HEK293 (cell line): ENCODE data around the gene GSG1L.

Source experiments
- CTCF ChIA-PET: fragments of 350-600 bp; formaldehyde crosslinking; extraction: SDS; loops from one replicate; lab custom pipeline; 2021; ENCODE audit warnings: antibody characterized with exemption; lab: Yijun Ruan, JAX
- POLR2A ChIA-PET: fragments of 300-600 bp; formaldehyde crosslinking; extraction: SDS; loops from one replicate; lab custom pipeline; 2020; ENCODE audit warnings: antibody characterized with exemption, inconsistent platforms; lab: Yijun Ruan, JAX
- H3K27ac ChIP-seq: fragments of 200-500 bp; sonication (Bioruptor generic); 2 replicates; pipeline ENCODE4 v1.5.1; 2014; ENCODE audit warnings: low read depth, low read length, control low read depth, inconsistent platforms; ENCODE audit errors: extremely low read depth
- H3K36me3 ChIP-seq, 2 experiments: fragments of 200-500 bp in 1 of 2; sonication (Bioruptor generic) in 1 of 2; 1 replicate in 1 of 2; 2 replicates in 1 of 2; pipeline ENCODE4 v1.5.1; 2014 to 2017; ENCODE audit warnings: inconsistent platforms in 2 of 2, low read length in 2 of 2; ENCODE audit not compliant: control insufficient read depth in 2 of 2, insufficient read depth in 1 of 2
- H3K4me1 ChIP-seq: fragments of 200-500 bp; sonication (Bioruptor generic); 2 replicates; pipeline ENCODE4 v1.5.1; 2014; ENCODE audit warnings: mild to moderate bottlenecking, low read length, inconsistent platforms; ENCODE audit not compliant: control insufficient read depth, insufficient read depth
- H3K4me3 ChIP-seq: 2 replicates; pipeline ENCODE4 v1.5.1; 2011; ENCODE audit warnings: low read depth, mild to moderate bottlenecking, control low read depth, low read length, moderate library complexity
- H3K9me3 ChIP-seq: fragments of 200-500 bp; sonication (Bioruptor generic); 2 replicates; pipeline ENCODE4 v1.5.1; 2014; ENCODE audit warnings: low read depth, low read length, inconsistent platforms; ENCODE audit not compliant: control insufficient read depth, insufficient read depth
- HOXA7 ChIP-seq: sonication (generic); formaldehyde crosslinking; IDR thresholded peaks from 2 replicates; pipeline ENCODE4 v1.8.1; 2022; ENCODE audit warnings: missing genetic modification reagents, borderline replicate concordance
- HOXC10 ChIP-seq: sonication (generic); formaldehyde crosslinking; IDR thresholded peaks from 2 replicates; pipeline ENCODE4 v1.8.1; 2023; ENCODE audit warnings: mild to moderate bottlenecking, missing genetic modification reagents
- KLF1 ChIP-seq: fragments of 450-650 bp; formaldehyde crosslinking; IDR thresholded peaks from 2 replicates; pipeline ENCODE4 v1.5.1; 2016; ENCODE audit warnings: missing biosample characterization, missing genetic modification characterization
- KLF16 ChIP-seq: fragments of 450-650 bp; formaldehyde crosslinking; IDR thresholded peaks from 2 replicates; pipeline ENCODE4 v1.5.1; 2017; ENCODE audit warnings: missing biosample characterization, missing genetic modification characterization
- OVOL3 ChIP-seq: fragments of 450-650 bp; formaldehyde crosslinking; IDR thresholded peaks from 2 replicates; pipeline ENCODE4 v1.5.1; 2016; ENCODE audit warnings: missing biosample characterization, missing genetic modification characterization
- PATZ1 ChIP-seq: fragments of 450-650 bp; formaldehyde crosslinking; IDR thresholded peaks from 2 replicates; pipeline ENCODE4 v1.5.1; 2016; ENCODE audit warnings: missing biosample characterization, missing genetic modification characterization
- SCRT2 ChIP-seq: fragments of 450-650 bp; formaldehyde crosslinking; IDR thresholded peaks from 2 replicates; pipeline ENCODE4 v1.5.1; 2016; ENCODE audit warnings: missing biosample characterization, missing genetic modification characterization
- YY1 ChIP-seq: fragments of 450-650 bp; formaldehyde crosslinking; IDR thresholded peaks from 2 replicates; pipeline ENCODE4 v1.5.1; 2018; ENCODE audit warnings: missing biosample characterization, missing genetic modification characterization
- ZBTB48 ChIP-seq: fragments of 450-650 bp; formaldehyde crosslinking; IDR thresholded peaks from 2 replicates; pipeline ENCODE4 v1.5.1; 2016; ENCODE audit warnings: missing biosample characterization, missing genetic modification characterization
- ZEB2 ChIP-seq: fragments of 450-650 bp; formaldehyde crosslinking; IDR thresholded peaks from 2 replicates; pipeline ENCODE4 v1.5.1; 2016; ENCODE audit warnings: missing biosample characterization, missing genetic modification characterization
- ZNF114 ChIP-seq: fragments of 450-650 bp; formaldehyde crosslinking; IDR thresholded peaks from 2 replicates; pipeline ENCODE4 v1.5.0; 2017; ENCODE audit warnings: missing biosample characterization, missing genetic modification characterization
- ZNF121 ChIP-seq: fragments of 450-650 bp; formaldehyde crosslinking; IDR thresholded peaks from 2 replicates; pipeline ENCODE4 v1.5.1; 2016; ENCODE audit warnings: missing biosample characterization, missing genetic modification characterization
- ZNF202 ChIP-seq: fragments of 450-650 bp; formaldehyde crosslinking; IDR thresholded peaks from 2 replicates; pipeline ENCODE4 v1.5.1; 2016; ENCODE audit warnings: missing biosample characterization, missing genetic modification characterization, borderline replicate concordance
- ZNF211 ChIP-seq: fragments of 450-650 bp; formaldehyde crosslinking; IDR thresholded peaks from 2 replicates; pipeline ENCODE4 v1.5.1; 2016; ENCODE audit warnings: low read depth, missing biosample characterization, missing genetic modification characterization
- ZNF223 ChIP-seq: fragments of 450-650 bp; formaldehyde crosslinking; IDR thresholded peaks from 2 replicates; pipeline ENCODE4 v1.5.1; 2016; ENCODE audit warnings: missing biosample characterization, missing genetic modification characterization
- ZNF23 ChIP-seq: fragments of 450-650 bp; formaldehyde crosslinking; IDR thresholded peaks from 2 replicates; pipeline ENCODE4 v1.5.1; 2016; ENCODE audit warnings: missing biosample characterization, missing genetic modification characterization, borderline replicate concordance
- ZNF624 ChIP-seq: fragments of 450-650 bp; formaldehyde crosslinking; IDR thresholded peaks from 2 replicates; pipeline ENCODE4 v1.5.1; 2017; ENCODE audit warnings: missing biosample characterization, missing genetic modification characterization
- ZNF670 ChIP-seq: fragments of 450-650 bp; formaldehyde crosslinking; IDR thresholded peaks from 2 replicates; pipeline ENCODE4 v1.5.1; 2016; ENCODE audit warnings: missing biosample characterization, missing genetic modification characterization, low read depth
- ZNF792 ChIP-seq: fragments of 450-650 bp; formaldehyde crosslinking; IDR thresholded peaks from 2 replicates; pipeline ENCODE4 v1.5.1; 2016; ENCODE audit warnings: missing biosample characterization, missing genetic modification characterization
- TF ChIP-seq, protein P1 (sequence below): fragments of 450-650 bp; formaldehyde crosslinking; IDR thresholded peaks from 2 replicates; pipeline ENCODE4; 2016; ENCODE audit warnings: missing biosample characterization, missing genetic modification characterization
- TF ChIP-seq, protein P2 (sequence below): IDR thresholded peaks from 2 replicates; pipeline ENCODE4 v1.6.1; 2011; ENCODE audit warnings: mild to moderate bottlenecking, low read depth, low read length, borderline replicate concordance
- TF ChIP-seq, protein P3 (sequence below): fragments of 450-650 bp; formaldehyde crosslinking; IDR thresholded peaks from 2 replicates; pipeline ENCODE4 v1.5.1; 2016; ENCODE audit warnings: missing biosample characterization, missing genetic modification characterization
- TF ChIP-seq, protein P4 (sequence below): fragments of 450-650 bp; formaldehyde crosslinking; optimal IDR thresholded peaks from 2 replicates; pipeline ENCODE3; 2016; ENCODE audit warnings: missing biosample characterization, mild to moderate bottlenecking, missing genetic modification characterization

GSG1L gene

GRCh38 chr16:27851586-27851985 is 211.9 kb downstream of the GSG1L start (continued):
- TF ChIP-seq, protein P1, sequence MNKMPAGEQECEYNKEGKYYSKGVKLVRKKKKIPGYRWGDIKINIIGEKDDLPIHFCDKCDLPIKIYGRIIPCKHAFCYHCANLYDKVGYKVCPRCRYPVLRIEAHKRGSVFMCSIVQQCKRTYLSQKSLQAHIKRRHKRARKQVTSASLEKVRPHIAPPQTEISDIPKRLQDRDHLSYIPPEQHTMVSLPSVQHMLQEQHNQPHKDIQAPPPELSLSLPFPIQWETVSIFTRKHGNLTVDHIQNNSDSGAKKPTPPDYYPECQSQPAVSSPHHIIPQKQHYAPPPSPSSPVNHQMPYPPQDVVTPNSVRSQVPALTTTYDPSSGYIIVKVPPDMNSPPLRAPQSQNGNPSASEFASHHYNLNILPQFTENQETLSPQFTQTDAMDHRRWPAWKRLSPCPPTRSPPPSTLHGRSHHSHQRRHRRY (tag by site-specific recombination) = no peak
- TF ChIP-seq HOXC10 (no peak), ZNF223 (no peak), ZNF670 (tag by site-specific recombination) (no peak), KLF16 (tag by site-specific recombination) (no peak), ZNF114 (tag by site-specific recombination) (no peak)

DNA sequence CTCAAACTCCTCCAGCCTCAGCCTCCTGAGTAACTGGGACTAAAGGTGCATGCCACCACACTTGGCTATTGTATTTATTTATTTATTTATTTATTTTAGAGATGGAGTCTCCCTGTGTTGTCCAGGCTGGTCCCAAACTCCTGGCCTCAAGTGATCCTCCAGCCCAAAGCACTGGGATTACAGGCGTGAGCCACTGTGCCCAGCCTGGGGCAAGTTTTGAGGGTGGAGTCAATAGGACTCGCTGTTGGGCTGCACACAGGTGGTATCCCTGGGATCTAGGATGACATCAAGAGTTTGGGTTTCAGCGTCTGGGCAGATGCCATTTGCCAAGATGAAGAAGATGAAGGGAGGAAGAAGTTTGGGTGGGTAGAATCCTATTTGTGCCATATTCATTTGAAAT is 213.9 kb downstream of the GSG1L start:
- H3K27ac ChIP-seq = no peak overlapping the region
- TF ChIP-seq, protein P2, sequence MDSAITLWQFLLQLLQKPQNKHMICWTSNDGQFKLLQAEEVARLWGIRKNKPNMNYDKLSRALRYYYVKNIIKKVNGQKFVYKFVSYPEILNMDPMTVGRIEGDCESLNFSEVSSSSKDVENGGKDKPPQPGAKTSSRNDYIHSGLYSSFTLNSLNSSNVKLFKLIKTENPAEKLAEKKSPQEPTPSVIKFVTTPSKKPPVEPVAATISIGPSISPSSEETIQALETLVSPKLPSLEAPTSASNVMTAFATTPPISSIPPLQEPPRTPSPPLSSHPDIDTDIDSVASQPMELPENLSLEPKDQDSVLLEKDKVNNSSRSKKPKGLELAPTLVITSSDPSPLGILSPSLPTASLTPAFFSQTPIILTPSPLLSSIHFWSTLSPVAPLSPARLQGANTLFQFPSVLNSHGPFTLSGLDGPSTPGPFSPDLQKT = no peak
- no peak for TF ChIP-seq YY1 (tag by site-specific recombination)
- TF ChIP-seq HOXA7 = no peak
- no peak for TF ChIP-seq SCRT2 (tag by site-specific recombination)
- no peak for TF ChIP-seq ZBTB48 (tag by site-specific recombination)
- no peak for TF ChIP-seq ZNF23 (tag by site-specific recombination)
- TF ChIP-seq ZNF121 (tag by site-specific recombination) = no peak
- no peak for TF ChIP-seq ZNF792 (tag by site-specific recombination)
- no peak for TF ChIP-seq OVOL3 (tag by site-specific recombination)
- no peak for TF ChIP-seq PATZ1 (tag by site-specific recombination)
- no peak for TF ChIP-seq ZNF624 (tag by site-specific recombination)
- TF ChIP-seq, protein P3, sequence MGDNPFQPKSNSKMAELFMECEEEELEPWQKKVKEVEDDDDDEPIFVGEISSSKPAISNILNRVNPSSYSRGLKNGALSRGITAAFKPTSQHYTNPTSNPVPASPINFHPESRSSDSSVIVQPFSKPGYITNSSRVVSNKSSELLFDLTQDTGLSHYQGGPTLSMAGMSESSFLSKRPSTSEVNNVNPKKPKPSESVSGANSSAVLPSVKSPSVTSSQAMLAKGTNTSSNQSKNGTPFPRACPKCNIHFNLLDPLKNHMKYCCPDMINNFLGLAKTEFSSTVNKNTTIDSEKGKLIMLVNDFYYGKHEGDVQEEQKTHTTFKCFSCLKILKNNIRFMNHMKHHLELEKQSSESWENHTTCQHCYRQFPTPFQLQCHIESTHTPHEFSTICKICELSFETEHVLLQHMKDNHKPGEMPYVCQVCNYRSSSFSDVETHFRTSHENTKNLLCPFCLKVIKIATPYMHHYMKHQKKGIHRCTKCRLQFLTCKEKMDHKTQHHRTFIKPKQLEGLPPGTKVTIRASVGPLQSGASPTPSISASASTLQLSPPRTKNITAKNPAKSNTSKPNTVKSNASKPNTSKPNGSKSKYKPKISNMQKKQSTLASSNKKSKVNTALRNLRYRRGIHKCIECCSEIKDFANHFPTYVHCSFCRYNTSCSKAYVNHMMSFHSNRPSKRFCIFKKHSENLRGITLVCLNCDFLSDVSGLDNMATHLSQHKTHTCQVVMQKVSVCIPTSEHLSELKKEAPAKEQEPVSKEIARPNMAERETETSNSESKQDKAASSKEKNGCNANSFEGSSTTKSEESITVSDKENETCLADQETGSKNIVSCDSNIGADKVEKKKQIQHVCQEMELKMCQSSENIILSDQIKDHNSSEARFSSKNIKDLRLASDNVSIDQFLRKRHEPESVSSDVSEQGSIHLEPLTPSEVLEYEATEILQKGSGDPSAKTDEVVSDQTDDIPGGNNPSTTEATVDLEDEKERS (tag by site-specific recombination) = no peak
- no peak for TF ChIP-seq ZEB2 (tag by site-specific recombination)
- TF ChIP-seq ZNF211 = no peak
- no peak for TF ChIP-seq KLF1
- TF ChIP-seq ZNF202 (tag by site-specific recombination) = no peak
- TF ChIP-seq, protein P4, sequence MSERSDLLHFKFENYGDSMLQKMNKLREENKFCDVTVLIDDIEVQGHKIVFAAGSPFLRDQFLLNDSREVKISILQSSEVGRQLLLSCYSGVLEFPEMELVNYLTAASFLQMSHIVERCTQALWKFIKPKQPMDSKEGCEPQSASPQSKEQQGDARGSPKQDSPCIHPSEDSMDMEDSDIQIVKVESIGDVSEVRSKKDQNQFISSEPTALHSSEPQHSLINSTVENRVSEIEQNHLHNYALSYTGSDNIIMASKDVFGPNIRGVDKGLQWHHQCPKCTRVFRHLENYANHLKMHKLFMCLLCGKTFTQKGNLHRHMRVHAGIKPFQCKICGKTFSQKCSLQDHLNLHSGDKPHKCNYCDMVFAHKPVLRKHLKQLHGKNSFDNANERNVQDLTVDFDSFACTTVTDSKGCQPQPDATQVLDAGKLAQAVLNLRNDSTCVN = no peak
- POLR2A ChIA-PET = no interaction called here
- CTCF ChIA-PET = interaction anchor here (1.1 kb wide), 1 partner anchor 151 kb away, joined by 5 read pairs; no protein-coding TSS in a partner anchor
- no peak overlapping the region for H3K4me3 ChIP-seq
- no peaks in the 10 kb centered on the region for H3K4me1 ChIP-seq
- no peaks in the 10 kb centered on the region for H3K9me3 ChIP-seq
- no peaks in the 10 kb centered on the region for H3K36me3 ChIP-seq
